Naive thymus-derived CD4-positive, alpha-beta T cell (primary cell): ENCODE measurements around the gene KRT31. TPM values are rescaled to one million over a fixed set of nuclear protein-coding genes. Genes with fewer than 3 reads are reported as not detected.
"Not testable (repeated sequence)": the region's sequence is repeated elsewhere in the genome, so short reads cannot be mapped to it uniquely, and the experiment has no call there.

ENCODE experiments used
- ATAC-seq: fragments of 150-1000 bp; cut with Tn5 transposase; 2 replicates; pipeline ENCODE4 v1.10.0; 2021; ENCODE audit warnings: mild to moderate bottlenecking, moderate library complexity
- CTCF ChIA-PET: fragments of 350-600 bp; sonication (Branson Sonifier 250); formaldehyde crosslinking; loops from one replicate; lab custom pipeline; 2021; ENCODE audit warnings: antibody characterized with exemption; lab: Charles Lee
- POLR2A ChIA-PET: fragments of 350-600 bp; sonication (Branson Sonifier 250); formaldehyde crosslinking; loops from one replicate; lab custom pipeline; 2021; ENCODE audit warnings: antibody characterized with exemption, inconsistent platforms; lab: Charles Lee
- DNase-seq, 9 donors: peaks; one replicate each; pipeline versions ENCODE4 v3.0.0 to v3.0.0-alpha.2; 2020 to 2022; ENCODE audit warnings: mixed read lengths in 1 of 9
- H3K27ac ChIP-seq: one replicate; pipeline ENCODE4 v1.7.0; 2013; ENCODE audit warnings: mild to moderate bottlenecking, low read depth, low read length, moderate library complexity
- H3K27me3 ChIP-seq, 2 donors: one replicate each; pipeline ENCODE4 v1.7.0; 2013; ENCODE audit warnings: low read length in 2 of 2, mild to moderate bottlenecking in 2 of 2, moderate library complexity in 2 of 2; ENCODE audit not compliant: control insufficient read depth in 2 of 2, insufficient read depth in 2 of 2
- H3K36me3 ChIP-seq, 3 experiments: 1 replicate in 2 of 3; 2 replicates in 1 of 3; pipeline ENCODE4 v1.7.0; 2013; ENCODE audit warnings: low read length in 3 of 3, mild to moderate bottlenecking in 3 of 3, moderate library complexity in 1 of 3; ENCODE audit not compliant: insufficient read depth in 3 of 3, control insufficient read depth in 2 of 3
- H3K4me1 ChIP-seq, 2 donors: one replicate each; pipeline ENCODE4 v1.7.0; 2013; ENCODE audit warnings: low read length in 2 of 2, mild to moderate bottlenecking in 2 of 2, moderate library complexity in 1 of 2; ENCODE audit not compliant: control insufficient read depth in 2 of 2, insufficient read depth in 2 of 2
- H3K4me3 ChIP-seq: 2 replicates; pipeline ENCODE4 v1.7.0; 2013; ENCODE audit warnings: mild to moderate bottlenecking, low read length
- H3K9me3 ChIP-seq, 3 experiments: 1 replicate in 2 of 3; 2 replicates in 1 of 3; pipeline ENCODE4 v1.7.0; 2013; ENCODE audit warnings: low read length in 3 of 3; ENCODE audit not compliant: control insufficient read depth in 2 of 3
- H3K27ac Mint-ChIP-seq, 9 donors: one replicate each; pipeline ENCODE4 v1.8.0; 2020 to 2022; ENCODE audit warnings: mixed read lengths in 9 of 9, mild to moderate bottlenecking in 8 of 9, moderate library complexity in 5 of 9, inconsistent platforms in 2 of 9
- H3K27me3 Mint-ChIP-seq, 5 donors: one replicate each; pipeline ENCODE4 v1.8.0; 2021 to 2022; ENCODE audit warnings: mixed read lengths in 5 of 5, mild to moderate bottlenecking in 1 of 5
- H3K36me3 Mint-ChIP-seq, 5 donors: one replicate each; pipeline ENCODE4 v1.8.0; 2020 to 2022; ENCODE audit warnings: mixed read lengths in 5 of 5, mild to moderate bottlenecking in 3 of 5, inconsistent platforms in 1 of 5
- H3K4me1 Mint-ChIP-seq, 7 donors: one replicate each; pipeline ENCODE4 v1.8.0; 2020 to 2022; ENCODE audit warnings: mixed read lengths in 7 of 7, mild to moderate bottlenecking in 3 of 7, inconsistent platforms in 1 of 7
- H3K4me3 Mint-ChIP-seq, 10 donors: one replicate each; pipeline ENCODE4 v1.8.0; 2020 to 2022; ENCODE audit warnings: mild to moderate bottlenecking in 10 of 10, mixed read lengths in 10 of 10, moderate library complexity in 6 of 10, inconsistent platforms in 2 of 10
- H3K9me3 Mint-ChIP-seq, 11 donors: one replicate each; pipeline ENCODE4 v1.8.0; 2020 to 2022; ENCODE audit warnings: mixed read lengths in 11 of 11, mild to moderate bottlenecking in 4 of 11, inconsistent platforms in 1 of 11, moderate library complexity in 1 of 11
- intact Hi-C, 2 donors: fragments of 100-400 bp; cut with micrococcal nuclease; formaldehyde crosslinking; loops; one replicate each; pipeline ENCODE4 v1.15.1; 2023
- polyA plus RNA-seq, 2 donors: library from polyadenylated mRNA; unstranded; fragments of 300-500 nt; fragmentation: Illumina TruSeq; gene quantifications; one replicate each; pipeline ENCODE4 v1.2.3, GENCODE V29; 2021
- total RNA-seq, 6 experiments: library from RNA in 5 of 6; stranded (reverse) in 5 of 6; gene quantifications; 1 replicate in 5 of 6; 2 replicates in 1 of 6; pipeline ENCODE4 v1.2.3 and lab custom pipeline; 2021 to 2026

Gene KRT31
- total and polyA plus RNA-seq, 7 experiments from 2014 or later: not detected

GRCh38 chr17:41429667-41430066, 32.3 kb upstream of the KRT31 start:
- no peak for ATAC-seq
- Histone ChIP-seq H3K9me3 (no peaks in the 10 kb centered on the region), H3K4me1 (no peaks in the 10 kb centered on the region), H3K27me3 (peaks cover 0 to 4% of the 10 kb centered on the region in 2 donors), H3K4me3 (no peak overlapping the region), H3K27ac (no peak overlapping the region), H3K36me3 (no peaks in the 10 kb centered on the region)
- CTCF ChIA-PET: no interaction called here
- intact Hi-C loops: no loop called here
- H3K4me1 Mint-ChIP-seq: peaks cover 0 to 7% (median 4%) of the 10 kb centered on the region in 7 donors
- no peak for DNase-seq
- H3K9me3 Mint-ChIP-seq: peaks cover 0 to 2% (median 0%) of the 10 kb centered on the region in 11 donors
- no peak overlapping the region for H3K27ac Mint-ChIP-seq
- no peak overlapping the region for H3K4me3 Mint-ChIP-seq
- H3K36me3 Mint-ChIP-seq: no peaks in the 10 kb centered on the region
- H3K27me3 Mint-ChIP-seq: peaks cover 0 to 23% (median 0%) of the 10 kb centered on the region in 5 donors
- POLR2A ChIA-PET: no interaction called here

GRCh38 chr17:41428591-41429291, 31.3 kb upstream of the KRT31 start:
- no peak for DNase-seq
- Histone ChIP-seq H3K27me3 (peaks cover 0 to 4% of the 10 kb centered on the region in 2 donors), H3K27ac (no peak overlapping the region), H3K9me3 (no peaks in the 10 kb centered on the region), H3K36me3 (no peaks in the 10 kb centered on the region), H3K4me3 (no peak overlapping the region), H3K4me1 (no peaks in the 10 kb centered on the region)
- Mint-ChIP-seq H3K27me3 (peaks cover 0 to 21% (median 0%) of the 10 kb centered on the region in 5 donors), H3K36me3 (no peaks in the 10 kb centered on the region), H3K4me3 (no peak overlapping the region), H3K9me3 (peaks cover 0 to 2% (median 0%) of the 10 kb centered on the region in 11 donors), H3K4me1 (no peaks in the 10 kb centered on the region), H3K27ac (no peak overlapping the region)
- ChIA-PET POLR2A (no interaction called here), CTCF (no interaction called here)
- intact Hi-C loops: no loop called here
- ATAC-seq: no peak

GRCh38 chr17:41424111-41424635, 26.8 kb upstream of the KRT31 start, which contains the start of gene KRT37:
KRT37 (minus strand) TSS chr17:41424585; CDS start chr17:41424523, 62 bp downstream.
- no peak for ATAC-seq
- peaks cover 0 to 2% (median 0%) of the 10 kb centered on the region in 11 donors for H3K9me3 Mint-ChIP-seq
- CTCF ChIA-PET: no interaction called here

GRCh38 chr17:41422586-41422985, 25.2 kb upstream of the KRT31 start:
- H3K36me3 Mint-ChIP-seq, DNase-seq, H3K9me3 Mint-ChIP-seq, H3K9me3 ChIP-seq, H3K4me3 ChIP-seq, H3K36me3 ChIP-seq, H3K27me3 Mint-ChIP-seq, intact Hi-C loops, H3K4me3 Mint-ChIP-seq, H3K4me1 ChIP-seq, CTCF ChIA-PET, POLR2A ChIA-PET, H3K27ac Mint-ChIP-seq, H3K27me3 ChIP-seq, H3K27ac ChIP-seq, ATAC-seq: not testable (repeated sequence)
- peaks cover 0 to 13% (median 9%) of the 10 kb centered on the region in 7 donors for H3K4me1 Mint-ChIP-seq

More at GRCh38 chr17:41424111-41424635, 26.8 kb upstream of the KRT31 start, which contains the start of gene KRT37:
- H3K27me3 ChIP-seq: no peaks in the 10 kb centered on the region
- H3K36me3 Mint-ChIP-seq: no peaks in the 10 kb centered on the region
- no peak within 1 kb of the TSS for H3K27ac Mint-ChIP-seq
- POLR2A ChIA-PET: no interaction called here
- H3K4me3 ChIP-seq: no peak within 1 kb of the TSS
- no peaks in the 10 kb centered on the region for H3K36me3 ChIP-seq
- DNase-seq: no peak
- intact Hi-C loops: no loop called here
- peaks cover 0 to 6% of the 10 kb centered on the region in 2 donors for H3K4me1 ChIP-seq
- H3K4me1 Mint-ChIP-seq: peaks cover 0 to 9% (median 4%) of the 10 kb centered on the region in 7 donors
- H3K9me3 ChIP-seq: no peaks in the 10 kb centered on the region
- no peak within 1 kb of the TSS for H3K27ac ChIP-seq
- peaks cover 0 to 10% (median 0%) of the 10 kb centered on the region in 5 donors for H3K27me3 Mint-ChIP-seq
- H3K4me3 Mint-ChIP-seq: no peak within 1 kb of the TSS

- CTCF ChIA-PET: no interaction called here
- DNase-seq: no peak
- Mint-ChIP-seq H3K27ac (peak overlapping the region in 1 of 9 donors; percentile 83), H3K4me3 (no peak overlapping the region), H3K36me3 (no peaks in the 10 kb centered on the region), H3K27me3 (peaks cover 0 to 2% (median 0%) of the 10 kb centered on the region in 5 donors), H3K9me3 (no peaks in the 10 kb centered on the region), H3K4me1 (peaks cover 0 to 15% (median 9%) of the 10 kb centered on the region in 7 donors)
- Histone ChIP-seq H3K4me3 (no peak overlapping the region), H3K27me3 (no peaks in the 10 kb centered on the region), H3K9me3 (no peaks in the 10 kb centered on the region), H3K36me3 (no peaks in the 10 kb centered on the region), H3K27ac (no peak overlapping the region), H3K4me1 (peaks cover 0 to 6% of the 10 kb centered on the region in 2 donors)
- POLR2A ChIA-PET: no interaction called here
- ATAC-seq: no peak
- intact Hi-C loops: no loop called here
Measured at GRCh38 chr17:41421617-41422016, 24.2 kb upstream of the KRT31 start.

GRCh38 chr17:41421116-41421515, 23.7 kb upstream of the KRT31 start:
- H3K27me3 ChIP-seq: no peaks in the 10 kb centered on the region
- no peaks in the 10 kb centered on the region for H3K36me3 ChIP-seq
- no peak overlapping the region for H3K27ac ChIP-seq
- no peaks in the 10 kb centered on the region for H3K9me3 ChIP-seq
- CTCF ChIA-PET: no interaction called here
- no peak overlapping the region for H3K4me3 Mint-ChIP-seq
- H3K9me3 Mint-ChIP-seq: no peaks in the 10 kb centered on the region
- peaks cover 0 to 2% (median 0%) of the 10 kb centered on the region in 5 donors for H3K27me3 Mint-ChIP-seq
- ATAC-seq (no peak), DNase-seq (no peak)
- peaks cover 0 to 6% of the 10 kb centered on the region in 2 donors for H3K4me1 ChIP-seq
- intact Hi-C loops: no loop called here
- POLR2A ChIA-PET: no interaction called here
- peak overlapping the region in 1 of 9 donors; percentile 83 for H3K27ac Mint-ChIP-seq
- no peak overlapping the region for H3K4me3 ChIP-seq
- H3K4me1 Mint-ChIP-seq: peaks cover 0 to 19% (median 9%) of the 10 kb centered on the region in 7 donors
- H3K36me3 Mint-ChIP-seq: no peaks in the 10 kb centered on the region
